Heart left ventricle (tissue), 13 donors: Measurements from ENCODE around the gene VSTM1.
A peak's percentile ranks its signal among the peaks of the same experiment; 100 is the strongest.

Experiments
- CTCF ChIP-seq, 12 donors: fragments of 200-600 bp; sonication (generic) in 4 of 12; IDR thresholded peaks; one replicate each; pipeline versions ENCODE4 v1.5.0 to v1.8.0; 2018 to 2022; ENCODE audit warnings: antibody characterized with exemption in 12 of 12, mild to moderate bottlenecking in 5 of 12
- POLR2A ChIP-seq, 2 donors: fragments of 450-650 bp; IDR thresholded peaks; one replicate each; pipeline ENCODE4 v1.6.1; 2017; ENCODE audit warnings: antibody characterized with exemption in 2 of 2, mild to moderate bottlenecking in 2 of 2, moderate library complexity in 2 of 2
- donor health status: ischemic (EF 13 %, LVEDD 7.1; RV severe dilation, severe dysfunction).
- donor health status: DM: no; HTN: yes; CAD: no.
- donor health status: DM: no; HTN: no; CAD: no.
- donor health status: ischemic (EF 25% LVEDD 6.9; RV normal size, moderate dysfunction).
- donor health status: ischemic (EF 25% LVEDD 5.7; RV mildly dilated, moderate dysfunction).
- donor health status: ischemic (EF 35%, LVEDD 5.7; RV mildly dilated, moderate dysfunction).
- donor health status: nonischemic (EF 11% LVEDD 7.7; RV severe dilation, severe dysfunction).
- donor health status: DM: yes; HTN: yes; CAD: no.
- donor health status: PGD.
- donor health status: ischemic (EF 29% LVEDD 5.4; RV normal size, mild dysfunction).
- donor health status: nonischemic (EF 23%, LVEDD 6.1; RV moderate dilation, normal function).

- peak; percentile 25 to 59 (median 52) for TF ChIP-seq CTCF (IDR thresholded peaks at IDR 0.05)
- TF ChIP-seq POLR2A (IDR thresholded peaks at IDR 0.05), result no peak
These were observed 33.7 kb downstream of the VSTM1 start for GRCh38 chr19:54029930-54030490.
